ENCODE data around the gene IL1B.

- TF ChIP-seq, protein P1, sequence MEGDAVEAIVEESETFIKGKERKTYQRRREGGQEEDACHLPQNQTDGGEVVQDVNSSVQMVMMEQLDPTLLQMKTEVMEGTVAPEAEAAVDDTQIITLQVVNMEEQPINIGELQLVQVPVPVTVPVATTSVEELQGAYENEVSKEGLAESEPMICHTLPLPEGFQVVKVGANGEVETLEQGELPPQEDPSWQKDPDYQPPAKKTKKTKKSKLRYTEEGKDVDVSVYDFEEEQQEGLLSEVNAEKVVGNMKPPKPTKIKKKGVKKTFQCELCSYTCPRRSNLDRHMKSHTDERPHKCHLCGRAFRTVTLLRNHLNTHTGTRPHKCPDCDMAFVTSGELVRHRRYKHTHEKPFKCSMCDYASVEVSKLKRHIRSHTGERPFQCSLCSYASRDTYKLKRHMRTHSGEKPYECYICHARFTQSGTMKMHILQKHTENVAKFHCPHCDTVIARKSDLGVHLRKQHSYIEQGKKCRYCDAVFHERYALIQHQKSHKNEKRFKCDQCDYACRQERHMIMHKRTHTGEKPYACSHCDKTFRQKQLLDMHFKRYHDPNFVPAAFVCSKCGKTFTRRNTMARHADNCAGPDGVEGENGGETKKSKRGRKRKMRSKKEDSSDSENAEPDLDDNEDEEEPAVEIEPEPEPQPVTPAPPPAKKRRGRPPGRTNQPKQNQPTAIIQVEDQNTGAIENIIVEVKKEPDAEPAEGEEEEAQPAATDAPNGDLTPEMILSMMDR (conservative IDR thresholded peaks at IDR 0.05; ENCODE audit: low read length), result no peak
- no peak for TF ChIP-seq EZH2phosphoT487 (IDR thresholded peaks at IDR 0.05; ENCODE audit: borderline replicate concordance, low read depth, low read length)
These were observed 48.9 kb upstream of the IL1B start for GRCh38 chr2:112885506-112885902.
